RKO (cell line): ENCODE results near the gene SPTSSB.

ENCODE experiments used
- DNase-seq: peaks from one replicate; pipeline ENCODE4 v3.0.0-alpha.2; 2016; ENCODE audit warnings: low spot score

SPTSSB gene

GRCh38 chr3:161339517-161340500 is 31.5 kb downstream of the SPTSSB start:
- DNase-seq, result no peak

- no peak for DNase-seq
These were observed 34.0 kb downstream of the SPTSSB start for GRCh38 chr3:161337311-161337710.

- DNase-seq, result no peak
These were observed 34.7 kb downstream of the SPTSSB start for GRCh38 chr3:161336661-161337060.

DNA sequence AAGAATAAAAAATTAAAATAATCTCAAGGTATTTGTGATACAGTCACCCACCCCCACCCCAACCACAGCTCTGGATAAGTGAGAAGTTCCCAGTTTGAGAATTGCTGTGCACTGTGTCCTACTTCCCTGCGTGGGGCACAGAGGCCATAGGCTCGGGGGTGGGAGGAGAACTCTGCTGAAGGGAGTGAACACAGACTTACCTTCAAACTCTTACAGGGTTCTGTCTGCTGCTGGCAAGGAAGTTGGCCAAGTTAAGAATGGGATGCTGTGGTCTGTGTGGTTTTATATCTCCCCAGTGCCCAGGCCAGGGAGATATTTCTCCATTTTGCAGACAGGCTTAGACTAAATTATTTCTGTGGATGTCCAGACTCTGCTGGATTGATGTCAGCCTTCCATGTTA is 37.6 kb downstream of the SPTSSB start:
- no peak for DNase-seq

GRCh38 chr3:161332792-161333191 is 38.5 kb downstream of the SPTSSB start:
- no peak for DNase-seq

GRCh38 chr3:161325059-161325458 is 46.3 kb downstream of the SPTSSB start:
- no peak for DNase-seq

DNA sequence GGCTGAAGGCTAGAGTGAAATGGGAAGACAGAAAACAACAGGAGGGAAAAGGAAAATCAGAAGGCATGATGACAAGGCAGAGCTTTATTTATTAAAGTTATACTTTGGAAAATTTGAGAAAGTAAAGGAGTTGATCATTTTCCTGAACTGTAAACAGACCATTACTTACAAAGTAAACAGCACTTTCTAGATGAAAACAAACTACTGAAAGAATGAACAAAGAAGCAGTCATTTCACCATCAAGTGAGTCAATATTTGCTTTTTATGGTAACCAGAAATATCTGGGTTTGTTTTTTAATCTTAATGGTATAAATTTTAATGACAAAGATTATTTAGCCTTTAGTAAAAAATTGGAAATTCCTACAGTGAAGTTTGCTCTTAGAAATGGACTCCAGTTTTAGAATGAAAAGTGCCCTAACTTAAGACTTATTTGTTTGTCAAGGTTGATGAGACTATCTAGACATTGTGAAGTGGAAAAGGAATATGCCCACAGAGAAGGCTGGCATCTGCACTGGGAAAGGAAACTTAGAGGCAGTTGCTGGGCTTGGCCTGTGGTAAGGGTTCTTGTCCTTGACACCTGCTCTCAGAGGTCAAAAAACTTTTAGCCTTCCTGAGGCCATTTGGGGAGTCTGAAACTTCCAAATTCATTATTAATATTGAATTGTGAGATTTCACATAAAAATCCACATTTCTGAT is 47.2 kb downstream of the SPTSSB start:
- no peak for DNase-seq

DNA sequence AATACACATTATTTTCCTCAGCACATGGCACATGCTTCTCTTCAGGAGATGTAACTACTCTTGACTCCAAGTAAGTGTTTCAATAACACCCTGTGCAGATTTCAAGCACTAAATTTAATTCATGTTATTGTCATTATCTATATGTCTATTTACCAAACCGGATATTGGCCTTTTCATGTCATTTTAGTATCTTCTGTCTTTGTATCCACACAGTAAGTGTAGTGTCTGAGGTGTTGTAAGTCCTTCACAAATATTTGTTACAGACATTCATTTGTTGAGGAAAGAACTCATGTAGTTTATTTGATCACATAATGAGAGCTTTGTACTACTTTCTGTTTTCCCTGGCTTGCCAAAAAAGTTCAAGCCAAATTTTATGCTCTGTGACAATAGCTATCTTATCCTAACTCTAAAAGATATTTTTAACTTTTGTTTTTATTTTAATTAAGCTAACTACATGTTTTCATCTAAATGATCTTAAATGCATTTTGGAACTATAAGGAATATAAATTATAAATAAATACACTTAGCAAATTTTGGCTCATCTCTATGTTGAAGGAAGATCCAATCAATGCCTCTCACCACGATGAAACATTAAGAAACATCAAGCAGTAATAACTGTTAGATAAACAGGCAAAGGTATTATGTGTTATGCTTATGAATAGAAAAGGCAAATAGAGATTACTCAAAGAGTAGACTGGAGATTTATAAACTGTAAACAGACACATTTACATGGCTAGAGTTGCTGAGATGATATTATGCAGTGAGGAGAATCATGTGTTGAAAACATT is 48.3 kb downstream of the SPTSSB start:
- DNase-seq, result no peak

- DNase-seq, result no peak
These were observed 50.5 kb downstream of the SPTSSB start for GRCh38 chr3:161320837-161321236.

DNA sequence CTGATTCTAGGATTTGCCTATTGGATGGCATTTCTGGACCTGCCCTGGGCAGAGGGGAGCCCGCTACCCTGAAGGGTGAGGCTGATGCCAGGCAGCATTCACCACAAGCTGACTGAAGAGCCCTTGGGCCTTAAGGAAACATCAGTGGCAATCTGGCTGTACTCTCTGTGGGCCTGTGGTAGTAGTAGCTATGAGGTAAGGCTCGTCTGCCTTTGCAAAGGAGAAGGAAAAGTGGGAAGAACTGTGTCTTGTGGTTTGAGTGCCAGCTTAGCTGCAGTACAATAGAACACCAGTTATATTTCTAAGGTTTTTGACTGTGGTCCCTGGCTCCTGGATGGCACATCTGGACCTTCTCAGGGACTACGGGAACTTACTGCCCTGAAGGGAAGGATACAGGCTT is 51.5 kb downstream of the SPTSSB start:
- DNase-seq, result no peak

GRCh38 chr3:161317077-161317476 is 54.2 kb downstream of the SPTSSB start:
- no peak for DNase-seq

DNA sequence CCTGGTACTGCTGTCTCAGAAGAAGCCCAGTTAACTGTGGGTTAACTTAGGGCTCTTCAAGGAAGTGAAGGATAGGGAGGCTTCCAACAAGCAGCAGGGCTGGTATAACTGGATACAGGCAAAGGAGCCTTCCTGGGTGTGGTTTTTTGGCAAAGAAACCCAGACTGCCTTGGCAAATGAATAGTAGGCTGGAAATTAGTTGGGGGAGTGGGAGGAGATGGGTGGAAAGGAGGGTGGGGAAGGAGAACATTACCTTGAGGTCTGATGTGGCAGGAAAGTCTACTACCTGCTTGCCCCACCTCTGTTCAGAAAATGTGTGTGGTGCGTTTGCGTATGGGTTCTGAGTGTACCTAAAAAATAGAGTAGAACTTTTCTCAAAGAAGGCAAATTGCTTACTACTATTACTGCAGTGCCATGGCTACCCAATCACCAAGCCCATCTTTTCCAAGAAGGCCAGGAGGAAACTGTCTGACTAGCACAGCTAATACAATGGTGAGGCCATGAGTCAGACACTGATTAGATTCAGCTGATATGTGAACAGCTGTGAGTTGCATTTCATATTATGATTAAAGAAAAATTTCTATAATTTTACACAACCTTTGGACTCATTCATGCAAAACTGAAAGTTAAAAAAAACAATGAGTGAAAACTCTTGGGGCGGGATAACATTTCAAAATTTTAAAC is 55.2 kb downstream of the SPTSSB start:
- DNase-seq, result peak; percentile 15

DNA sequence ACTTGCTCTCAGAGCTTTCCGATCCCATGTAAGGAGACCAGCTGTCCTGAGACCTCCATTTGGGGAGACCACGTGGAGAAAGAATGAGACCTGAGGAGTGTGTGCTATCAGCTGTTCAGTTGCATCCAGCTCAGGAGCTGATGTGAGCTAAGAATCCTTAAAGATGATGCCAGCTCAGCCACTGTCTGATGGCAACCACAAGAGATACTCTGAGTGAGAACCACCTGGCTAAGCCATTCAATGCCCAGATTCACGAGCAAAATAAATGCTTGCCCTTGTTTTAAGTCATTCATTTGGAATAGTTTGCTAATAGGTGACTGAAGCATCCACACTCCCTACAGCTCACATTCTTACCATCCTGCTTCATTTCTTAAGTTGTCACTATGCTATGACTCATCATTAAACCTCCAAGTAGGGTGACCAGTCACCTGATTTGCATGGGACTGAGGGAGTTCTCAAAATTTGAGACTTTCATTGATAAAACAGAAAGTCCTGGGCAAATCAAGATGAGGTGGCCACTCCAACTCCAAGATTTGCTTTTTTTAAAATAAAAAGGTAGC is 56.4 kb downstream of the SPTSSB start:
- peak; percentile 64 for DNase-seq

- DNase-seq, result no peak
These were observed 60.5 kb downstream of the SPTSSB start for GRCh38 chr3:161310649-161311423.

GRCh38 chr3:161305095-161305991 is 66.0 kb downstream of the SPTSSB start:
- DNase-seq, result peak; percentile 41

DNA sequence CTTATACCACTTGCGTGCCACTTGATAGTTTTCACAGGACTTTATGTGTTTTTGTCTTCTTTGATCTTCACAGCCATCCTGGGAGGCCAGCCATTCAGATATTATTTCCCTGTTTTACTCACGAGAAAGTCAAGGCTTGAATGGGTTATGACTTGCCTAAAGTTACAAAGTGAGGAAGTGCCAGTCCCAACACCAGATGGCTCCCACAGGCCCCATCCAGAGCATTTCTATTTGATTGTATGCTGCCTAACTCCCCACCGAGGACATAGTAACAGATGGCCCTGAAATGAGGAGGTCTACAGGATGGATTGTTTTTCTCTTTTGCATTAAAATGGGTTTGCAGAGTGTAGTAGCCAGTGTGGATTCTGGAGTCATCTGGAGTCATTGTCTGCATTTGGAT is 74.5 kb downstream of the SPTSSB start:
- no peak for DNase-seq

DNA sequence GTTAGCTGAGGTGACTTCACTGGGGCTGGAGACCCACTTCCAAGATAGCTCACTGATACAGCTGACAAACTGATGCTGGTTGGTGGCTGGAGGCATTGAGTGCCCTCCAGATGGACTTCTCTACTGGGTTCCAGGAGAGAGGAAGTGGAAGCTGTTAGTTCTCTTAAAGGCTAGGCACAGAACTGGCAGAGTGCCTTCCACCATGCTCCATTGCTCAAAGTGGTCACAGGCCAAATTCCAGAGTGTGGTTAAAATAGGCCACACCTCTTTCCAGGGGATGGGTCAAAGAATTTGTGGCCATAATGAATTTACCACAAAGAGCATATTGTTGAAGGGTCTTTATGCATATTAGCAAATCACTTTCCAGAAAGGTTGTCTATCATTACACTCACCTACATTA is 76.0 kb downstream of the SPTSSB start:
- DNase-seq, result no peak
